ENCODE results near the gene CAP2.

CAP2 gene

DNA sequence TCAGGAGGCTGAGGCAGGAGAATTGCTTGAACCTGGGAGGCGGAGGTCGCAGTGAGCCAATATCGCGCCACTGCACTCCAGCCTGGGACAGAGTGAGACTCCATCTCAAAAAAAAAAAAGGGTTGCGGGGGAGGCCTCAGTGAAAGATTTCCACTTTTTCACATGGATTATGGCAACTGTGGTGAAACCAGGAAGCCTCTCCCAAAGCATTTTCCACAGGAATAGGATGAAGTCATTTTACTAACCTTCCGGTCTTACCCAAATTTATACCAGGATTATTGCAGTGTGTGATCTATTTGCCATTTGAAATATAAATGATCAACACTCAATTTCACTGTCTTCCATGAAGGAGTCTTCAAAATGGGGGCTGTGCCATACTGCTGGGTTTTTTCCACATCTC is 113.1 kb downstream of the CAP2 start:
- TF ChIP-seq, protein P1, sequence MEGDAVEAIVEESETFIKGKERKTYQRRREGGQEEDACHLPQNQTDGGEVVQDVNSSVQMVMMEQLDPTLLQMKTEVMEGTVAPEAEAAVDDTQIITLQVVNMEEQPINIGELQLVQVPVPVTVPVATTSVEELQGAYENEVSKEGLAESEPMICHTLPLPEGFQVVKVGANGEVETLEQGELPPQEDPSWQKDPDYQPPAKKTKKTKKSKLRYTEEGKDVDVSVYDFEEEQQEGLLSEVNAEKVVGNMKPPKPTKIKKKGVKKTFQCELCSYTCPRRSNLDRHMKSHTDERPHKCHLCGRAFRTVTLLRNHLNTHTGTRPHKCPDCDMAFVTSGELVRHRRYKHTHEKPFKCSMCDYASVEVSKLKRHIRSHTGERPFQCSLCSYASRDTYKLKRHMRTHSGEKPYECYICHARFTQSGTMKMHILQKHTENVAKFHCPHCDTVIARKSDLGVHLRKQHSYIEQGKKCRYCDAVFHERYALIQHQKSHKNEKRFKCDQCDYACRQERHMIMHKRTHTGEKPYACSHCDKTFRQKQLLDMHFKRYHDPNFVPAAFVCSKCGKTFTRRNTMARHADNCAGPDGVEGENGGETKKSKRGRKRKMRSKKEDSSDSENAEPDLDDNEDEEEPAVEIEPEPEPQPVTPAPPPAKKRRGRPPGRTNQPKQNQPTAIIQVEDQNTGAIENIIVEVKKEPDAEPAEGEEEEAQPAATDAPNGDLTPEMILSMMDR (conservative IDR thresholded peaks at IDR 0.05; ENCODE audit: low read depth, low read length) = no peak
- no peak for DNase-seq (ENCODE audit: low read depth)
- no peak overlapping the region for H3K4me3 ChIP-seq (ENCODE audit: low read length)

DNA sequence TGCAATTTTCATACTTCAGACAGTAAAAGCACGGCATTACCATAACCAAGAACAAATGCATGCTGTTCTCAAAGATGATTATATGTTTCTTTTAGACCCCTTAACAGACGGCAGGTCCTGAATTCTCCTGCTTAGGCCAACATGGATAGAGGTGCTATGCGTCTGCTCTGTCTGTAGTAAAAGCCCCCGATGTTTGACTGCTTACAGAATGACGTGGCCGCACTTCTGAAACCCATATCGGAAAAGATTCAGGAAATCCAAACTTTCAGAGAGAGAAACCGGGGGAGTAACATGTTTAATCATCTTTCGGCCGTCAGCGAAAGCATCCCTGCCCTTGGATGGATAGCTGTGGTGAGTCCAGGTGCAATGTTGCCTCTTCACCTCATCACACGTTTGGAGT is 113.6 kb downstream of the CAP2 start:
- TF ChIP-seq, protein P1 (conservative IDR thresholded peaks at IDR 0.05; ENCODE audit: low read depth, low read length) = no peak
- DNase-seq (ENCODE audit: low read depth) = no peak
- no peak overlapping the region for H3K4me3 ChIP-seq (ENCODE audit: low read length)

DNA sequence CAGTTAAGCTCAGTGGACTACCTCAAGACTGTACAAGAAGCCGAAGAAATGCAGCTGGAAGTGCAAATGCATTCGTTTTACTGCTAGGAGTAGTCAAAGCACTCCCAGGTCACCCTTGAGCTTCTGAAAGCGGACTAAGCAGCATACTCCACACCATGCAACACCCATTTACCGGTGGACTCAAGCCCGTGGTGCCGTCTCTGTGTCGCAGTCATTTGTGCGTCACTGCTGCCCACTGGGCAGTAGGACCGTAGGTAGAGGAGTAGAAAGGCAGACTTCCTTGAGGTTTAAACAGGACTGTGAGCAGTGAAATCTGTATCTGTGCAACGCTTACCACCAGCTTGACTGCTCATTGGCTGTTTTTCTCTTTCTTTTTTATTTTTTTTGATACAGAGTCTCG is 117.7 kb downstream of the CAP2 start:
- H3K4me3 ChIP-seq (ENCODE audit: low read length) = no peak overlapping the region
- TF ChIP-seq, protein P1 (conservative IDR thresholded peaks at IDR 0.05; ENCODE audit: low read depth, low read length) = no peak
- no peak for DNase-seq (ENCODE audit: low read depth)

DNA sequence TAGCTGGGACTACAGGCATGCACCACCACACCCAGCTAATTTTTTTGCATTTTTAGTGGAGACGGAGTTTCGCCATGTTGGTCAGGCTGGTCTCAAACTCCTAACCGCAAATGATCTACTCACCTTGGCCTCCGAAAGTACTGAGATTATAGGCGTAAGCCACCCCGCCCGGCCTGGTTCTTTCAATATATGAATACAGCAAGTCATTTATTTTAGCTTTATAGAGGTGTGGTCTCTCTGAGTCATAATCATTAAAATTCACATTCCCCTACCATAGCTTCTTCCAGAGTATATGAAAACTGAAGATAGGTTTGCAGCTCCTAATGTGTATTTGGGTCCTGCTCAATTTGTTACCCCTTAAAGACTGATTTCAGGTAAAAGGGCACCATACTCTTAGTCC is 118.2 kb downstream of the CAP2 start:
- no peak for DNase-seq (ENCODE audit: low read depth)
- TF ChIP-seq, protein P1 (conservative IDR thresholded peaks at IDR 0.05; ENCODE audit: low read depth, low read length) = no peak
- no peak overlapping the region for H3K4me3 ChIP-seq (ENCODE audit: low read length)

DNA sequence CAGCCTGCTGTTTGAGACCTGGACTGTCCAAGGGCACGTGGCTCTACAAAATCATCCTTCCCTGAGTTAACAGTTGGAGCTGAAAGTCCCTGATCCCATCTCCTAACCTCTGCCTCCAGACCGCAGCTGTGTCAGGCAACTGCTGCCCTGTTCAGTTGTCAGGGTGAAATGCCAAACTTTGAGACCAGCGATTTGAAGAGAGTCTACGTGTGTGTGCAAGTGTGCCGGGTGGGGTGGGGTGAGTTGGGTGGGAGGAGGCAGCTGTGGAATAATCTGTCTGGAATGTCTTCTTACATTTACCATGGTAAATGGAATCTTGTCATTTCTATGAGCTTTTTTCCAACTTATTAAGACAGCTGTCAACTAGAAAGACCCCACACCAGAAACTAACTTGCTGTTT is 125.7 kb downstream of the CAP2 start:
- TF ChIP-seq, protein P1 (conservative IDR thresholded peaks at IDR 0.05; ENCODE audit: low read depth, low read length) = no peak
- DNase-seq (ENCODE audit: low read depth) = no peak
- no peak overlapping the region for H3K4me3 ChIP-seq (ENCODE audit: low read length)

DNA sequence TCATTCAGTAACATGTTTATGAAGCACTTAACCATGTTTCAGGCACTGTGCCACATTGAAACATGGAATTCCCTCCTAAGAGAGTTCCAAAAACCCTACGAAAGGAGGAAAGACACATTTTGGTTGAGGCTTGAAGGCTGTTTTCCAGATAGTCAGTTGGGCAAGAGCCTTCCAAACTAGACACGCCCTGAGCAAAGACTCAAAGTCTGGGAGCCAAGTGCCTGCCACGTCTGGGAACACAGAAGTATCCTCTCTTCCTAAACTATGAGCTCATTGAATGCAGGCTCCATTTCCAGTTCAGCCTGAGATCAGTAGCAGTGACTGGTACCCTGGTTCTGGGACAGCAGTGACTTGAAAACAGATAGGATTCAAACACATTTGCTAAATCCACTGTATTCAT is 132.2 kb downstream of the CAP2 start:
- DNase-seq (ENCODE audit: low read depth) = no peak
- no peak overlapping the region for H3K4me3 ChIP-seq (ENCODE audit: low read length)
- TF ChIP-seq, protein P1 (conservative IDR thresholded peaks at IDR 0.05; ENCODE audit: low read depth, low read length) = no peak

DNA sequence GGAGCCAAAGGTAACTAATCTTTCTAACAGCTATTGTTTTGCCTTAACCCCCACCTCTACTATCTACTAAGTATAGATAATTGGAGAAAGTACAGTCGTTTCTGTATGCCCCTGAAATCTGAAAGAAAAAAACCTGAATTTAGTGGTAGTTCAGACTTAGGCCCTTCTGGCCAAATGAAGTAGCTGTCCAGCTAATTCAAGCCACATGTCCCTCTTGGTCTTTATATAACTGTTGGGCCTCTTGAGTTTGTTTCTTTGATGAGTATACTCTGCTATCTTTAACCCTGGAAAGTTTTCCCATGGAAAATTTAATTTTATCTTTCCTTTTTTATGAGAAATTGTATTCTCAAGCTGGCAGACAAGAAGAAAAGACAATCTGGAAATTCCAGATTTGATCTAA is 133.7 kb downstream of the CAP2 start:
- DNase-seq (ENCODE audit: low read depth) = no peak
- H3K4me3 ChIP-seq (ENCODE audit: low read length) = no peak overlapping the region
- TF ChIP-seq, protein P1 (conservative IDR thresholded peaks at IDR 0.05; ENCODE audit: low read depth, low read length) = no peak

Data from retinal pigment epithelial cell (primary cell).